DND-41 (cell line): ENCODE measurements around the gene JARID2.

ENCODE experiments used
- EZH2 ChIP-seq: IDR thresholded peaks from 3 replicates; pipeline ENCODE4 v1.6.1; 2012; ENCODE audit warnings: borderline replicate concordance, low read depth, mild to moderate bottlenecking, moderate library complexity, low read length, inconsistent platforms; ENCODE audit not compliant: severe bottlenecking
- TF ChIP-seq, protein P1 (sequence below): IDR thresholded peaks from 2 replicates; pipeline ENCODE4 v1.5.1; 2012; ENCODE audit warnings: borderline replicate concordance, low read length, moderate library complexity, mild to moderate bottlenecking; ENCODE audit not compliant: poor library complexity, severe bottlenecking; ENCODE audit errors: extremely low read depth

GRCh38 chr6:15301179-15302006, 55.5 kb downstream of the JARID2 start:
- TF ChIP-seq, protein P1, sequence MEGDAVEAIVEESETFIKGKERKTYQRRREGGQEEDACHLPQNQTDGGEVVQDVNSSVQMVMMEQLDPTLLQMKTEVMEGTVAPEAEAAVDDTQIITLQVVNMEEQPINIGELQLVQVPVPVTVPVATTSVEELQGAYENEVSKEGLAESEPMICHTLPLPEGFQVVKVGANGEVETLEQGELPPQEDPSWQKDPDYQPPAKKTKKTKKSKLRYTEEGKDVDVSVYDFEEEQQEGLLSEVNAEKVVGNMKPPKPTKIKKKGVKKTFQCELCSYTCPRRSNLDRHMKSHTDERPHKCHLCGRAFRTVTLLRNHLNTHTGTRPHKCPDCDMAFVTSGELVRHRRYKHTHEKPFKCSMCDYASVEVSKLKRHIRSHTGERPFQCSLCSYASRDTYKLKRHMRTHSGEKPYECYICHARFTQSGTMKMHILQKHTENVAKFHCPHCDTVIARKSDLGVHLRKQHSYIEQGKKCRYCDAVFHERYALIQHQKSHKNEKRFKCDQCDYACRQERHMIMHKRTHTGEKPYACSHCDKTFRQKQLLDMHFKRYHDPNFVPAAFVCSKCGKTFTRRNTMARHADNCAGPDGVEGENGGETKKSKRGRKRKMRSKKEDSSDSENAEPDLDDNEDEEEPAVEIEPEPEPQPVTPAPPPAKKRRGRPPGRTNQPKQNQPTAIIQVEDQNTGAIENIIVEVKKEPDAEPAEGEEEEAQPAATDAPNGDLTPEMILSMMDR = no peak
- TF ChIP-seq EZH2 = no peak
